ENCODE data around the gene ESR1.

ESR1 gene

DNA sequence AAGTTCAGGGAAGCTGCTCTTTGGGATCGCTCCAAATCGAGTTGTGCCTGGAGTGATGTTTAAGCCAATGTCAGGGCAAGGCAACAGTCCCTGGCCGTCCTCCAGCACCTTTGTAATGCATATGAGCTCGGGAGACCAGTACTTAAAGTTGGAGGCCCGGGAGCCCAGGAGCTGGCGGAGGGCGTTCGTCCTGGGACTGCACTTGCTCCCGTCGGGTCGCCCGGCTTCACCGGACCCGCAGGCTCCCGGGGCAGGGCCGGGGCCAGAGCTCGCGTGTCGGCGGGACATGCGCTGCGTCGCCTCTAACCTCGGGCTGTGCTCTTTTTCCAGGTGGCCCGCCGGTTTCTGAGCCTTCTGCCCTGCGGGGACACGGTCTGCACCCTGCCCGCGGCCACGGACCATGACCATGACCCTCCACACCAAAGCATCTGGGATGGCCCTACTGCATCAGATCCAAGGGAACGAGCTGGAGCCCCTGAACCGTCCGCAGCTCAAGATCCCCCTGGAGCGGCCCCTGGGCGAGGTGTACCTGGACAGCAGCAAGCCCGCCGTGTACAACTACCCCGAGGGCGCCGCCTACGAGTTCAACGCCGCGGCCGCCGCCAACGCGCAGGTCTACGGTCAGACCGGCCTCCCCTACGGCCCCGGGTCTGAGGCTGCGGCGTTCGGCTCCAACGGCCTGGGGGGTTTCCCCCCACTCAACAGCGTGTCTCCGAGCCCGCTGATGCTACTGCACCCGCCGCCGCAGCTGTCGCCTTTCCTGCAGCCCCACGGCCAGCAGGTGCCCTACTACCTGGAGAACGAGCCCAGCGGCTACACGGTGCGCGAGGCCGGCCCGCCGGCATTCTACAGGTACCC is at the start of gene ESR1:
TSS of gene ESR1 (plus strand) at position 170 of the 858 bp plus-strand sequence. CDS start at position 401, 231 bp downstream.
- DNase-seq (ENCODE audit: low read depth in 2 of 2) = no peak

DNA sequence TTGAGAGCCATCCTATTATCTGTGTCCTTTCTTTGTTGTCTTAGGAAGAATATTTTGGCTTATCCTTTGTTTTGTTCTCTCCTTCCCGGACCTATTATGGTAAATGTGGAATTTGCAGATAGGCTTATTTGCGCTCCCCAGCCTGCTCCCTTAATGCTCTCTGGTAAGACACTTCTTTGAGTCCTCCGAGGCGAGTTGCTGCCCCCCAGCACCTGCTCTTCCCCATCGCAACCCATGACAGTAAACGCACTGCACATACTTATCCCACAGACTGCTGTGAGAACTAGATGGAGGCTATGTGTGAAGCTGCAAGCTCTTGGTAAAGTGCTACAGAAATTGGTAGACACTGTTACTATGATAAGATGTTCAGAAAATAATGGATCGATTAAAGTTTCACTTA is 47.0 kb upstream of the ESR1 start:
- no peak for DNase-seq (ENCODE audit: low read depth in 2 of 2)

DNA sequence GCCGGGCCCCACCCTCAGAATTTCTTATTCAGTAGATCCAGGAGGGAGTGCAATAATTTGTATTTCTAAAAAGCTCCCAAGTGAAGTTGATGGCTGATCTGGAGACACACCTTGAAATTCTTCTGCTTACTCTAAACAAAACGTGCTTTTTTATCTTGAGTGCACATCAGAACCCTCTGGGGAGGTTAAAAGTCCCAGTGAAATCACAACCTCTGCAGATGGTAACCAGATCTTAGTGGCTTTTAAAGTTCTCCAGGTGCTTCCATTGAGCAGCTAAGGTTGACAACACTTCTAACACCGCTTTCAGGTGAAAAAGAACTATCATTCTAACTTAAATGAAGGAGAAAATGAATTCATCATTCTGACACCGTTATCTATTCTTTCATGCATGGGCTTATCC is 45.6 kb upstream of the ESR1 start:
- no peak for DNase-seq (ENCODE audit: low read depth in 2 of 2)

DNA sequence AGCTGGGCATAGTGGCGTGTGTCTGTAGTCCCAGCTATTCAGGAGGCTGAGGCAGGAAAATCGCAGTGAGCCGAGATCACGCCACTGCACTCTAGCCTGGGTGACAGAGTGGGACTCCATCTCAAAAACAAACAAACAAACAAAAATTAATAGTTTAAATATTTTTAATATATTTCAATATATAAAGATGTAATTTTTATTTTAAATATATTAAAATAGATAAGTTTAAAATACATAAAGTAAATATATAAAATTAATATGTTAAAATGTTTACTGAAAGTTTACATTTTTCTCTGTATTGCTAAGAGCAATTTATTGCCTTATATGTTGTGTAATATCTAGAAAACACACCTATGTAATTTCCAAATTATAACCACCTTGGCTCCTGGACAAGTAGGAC is 44.7 kb upstream of the ESR1 start:
- DNase-seq (ENCODE audit: low read depth in 2 of 2) = no peak

DNA sequence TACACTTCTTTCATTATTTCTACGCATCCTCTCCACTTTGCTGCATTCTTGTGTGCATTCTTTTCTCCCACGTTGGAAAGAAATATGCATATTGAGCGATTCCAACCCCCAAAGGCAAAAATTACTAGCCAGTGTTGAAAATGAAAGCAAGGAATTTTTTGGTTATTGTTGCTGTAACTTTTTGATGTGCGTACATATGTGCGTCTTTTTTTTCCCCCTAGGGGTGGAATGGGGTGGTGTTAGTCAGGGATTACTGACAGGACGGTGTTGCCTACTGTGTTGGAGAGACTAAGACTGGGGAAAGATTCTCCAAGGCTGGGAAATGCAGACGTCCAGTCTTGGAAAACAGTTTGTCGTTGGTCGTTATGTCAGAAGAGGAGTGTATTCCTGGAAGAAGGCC is 44.2 kb upstream of the ESR1 start:
- DNase-seq (ENCODE audit: low read depth in 2 of 2) = no peak

DNA sequence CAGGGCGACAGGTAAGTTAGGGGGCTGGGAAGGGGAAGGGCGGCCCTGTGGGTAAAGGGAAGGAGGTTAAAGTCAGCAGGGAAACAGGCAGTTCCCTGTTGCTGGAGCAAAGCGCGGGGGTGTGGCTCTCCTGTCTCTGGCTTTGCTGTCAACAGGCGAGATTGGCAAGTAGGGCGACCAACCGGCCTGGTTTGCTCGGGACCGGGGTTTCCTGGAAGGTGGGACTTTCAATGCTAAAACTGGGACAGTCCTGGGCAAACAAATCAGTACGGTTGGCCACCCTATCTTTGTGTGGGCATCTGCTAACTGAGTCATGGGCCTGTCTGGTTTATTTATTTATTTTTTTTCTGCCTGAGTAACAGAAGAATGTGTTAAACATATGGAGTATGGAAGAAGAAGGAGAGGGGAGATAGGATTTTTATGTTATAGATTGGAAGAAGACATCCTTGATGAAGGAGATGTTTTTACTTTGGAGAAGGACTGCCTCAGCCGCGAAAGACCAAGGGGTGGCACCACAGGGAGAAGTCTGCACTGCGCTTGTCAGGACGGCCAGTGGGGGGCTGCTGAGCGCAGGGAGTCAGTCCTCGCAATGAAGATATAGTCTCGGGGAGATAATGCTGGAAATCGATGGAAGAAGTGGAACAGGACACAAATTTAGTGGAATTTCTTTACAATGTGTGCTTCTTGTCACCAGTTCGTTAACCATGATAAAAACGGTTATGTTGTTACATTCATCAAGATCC is 43.4 kb upstream of the ESR1 start:
- peak; percentile 7 to 22 for DNase-seq (ENCODE audit: low read depth in 2 of 2)

DNA sequence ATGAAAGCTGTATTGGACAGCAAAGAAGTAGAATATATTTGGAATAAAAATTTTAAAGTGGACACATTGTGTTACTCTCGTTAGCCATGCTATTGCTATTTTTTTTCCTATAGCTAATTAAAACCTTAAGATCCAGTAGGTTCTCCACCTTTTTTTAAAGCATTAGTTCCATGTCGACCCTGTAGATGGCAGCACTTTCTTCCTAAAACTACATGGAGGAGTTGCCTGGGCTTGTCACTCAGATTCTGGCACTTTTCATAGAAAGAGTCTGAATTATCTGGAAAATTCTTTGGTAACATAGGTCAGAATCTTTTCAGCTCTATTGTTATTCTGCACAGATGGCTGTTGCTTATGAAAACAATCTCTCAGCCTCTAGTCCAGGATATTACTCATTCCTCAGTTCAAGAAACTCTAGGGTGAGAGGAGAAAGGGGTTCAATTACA is 42.0 kb upstream of the ESR1 start:
- DNase-seq (ENCODE audit: low read depth in 2 of 2) = peak; percentile 11 to 18

DNA sequence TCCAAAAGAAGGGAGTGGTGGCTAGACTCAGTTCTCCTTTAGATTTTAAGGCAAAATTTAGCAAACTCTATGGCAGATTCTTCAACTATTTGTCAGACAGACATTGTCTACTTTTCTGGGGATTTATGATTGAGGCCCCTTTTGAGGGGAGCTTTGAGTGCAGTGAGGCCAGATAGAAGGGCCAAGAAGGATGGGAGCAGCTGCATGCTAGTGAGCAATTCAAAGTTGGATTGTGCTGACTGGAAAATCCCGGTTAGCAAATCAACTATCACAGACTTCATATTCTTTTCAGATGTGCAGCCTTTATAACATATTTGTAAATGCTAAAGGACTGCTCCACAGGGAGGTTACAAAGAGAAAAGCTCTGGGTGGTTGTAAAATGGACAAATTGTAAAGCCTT is 35.0 kb upstream of the ESR1 start:
- no peak for DNase-seq (ENCODE audit: low read depth in 2 of 2)

DNA sequence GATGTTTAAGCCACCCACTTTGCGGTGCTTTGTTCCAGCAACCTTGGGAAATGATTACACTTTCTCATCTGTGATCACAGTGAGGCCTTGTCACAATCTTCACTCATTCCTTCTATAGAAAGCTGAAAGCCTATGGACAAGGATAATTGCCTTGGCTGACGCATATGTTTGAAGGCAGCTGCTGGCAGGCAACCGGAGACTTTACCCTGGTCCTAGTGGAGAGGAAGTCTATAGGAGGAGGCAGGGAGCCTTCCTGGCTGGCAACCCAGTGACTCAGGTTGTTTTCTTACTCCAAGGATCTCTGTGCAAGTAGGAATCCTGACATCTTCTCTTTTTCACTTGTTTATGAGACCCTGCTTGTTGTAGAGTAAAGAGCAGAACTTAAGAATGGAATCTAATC is 34.1 kb upstream of the ESR1 start:
- DNase-seq (ENCODE audit: low read depth in 2 of 2) = no peak

DNA sequence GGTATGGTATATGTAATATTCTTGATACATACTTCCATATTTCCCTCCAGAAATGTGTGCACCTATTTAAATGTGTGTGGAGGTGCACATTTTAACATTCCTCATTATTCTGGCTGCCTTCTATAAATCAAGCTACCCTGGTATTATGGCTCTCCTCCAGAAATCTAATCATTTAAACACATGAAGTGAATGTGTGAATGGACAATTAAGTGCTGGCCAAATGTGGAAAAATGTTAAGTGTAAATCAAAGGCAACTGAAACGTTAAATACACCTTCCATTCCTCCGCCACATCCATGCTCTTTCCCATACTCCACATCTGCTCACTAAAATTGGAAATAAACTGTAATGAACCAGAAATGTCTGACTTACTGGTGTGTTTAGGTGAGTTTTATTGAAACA is 24.9 kb upstream of the ESR1 start:
- DNase-seq (ENCODE audit: low read depth in 2 of 2) = no peak

DNA sequence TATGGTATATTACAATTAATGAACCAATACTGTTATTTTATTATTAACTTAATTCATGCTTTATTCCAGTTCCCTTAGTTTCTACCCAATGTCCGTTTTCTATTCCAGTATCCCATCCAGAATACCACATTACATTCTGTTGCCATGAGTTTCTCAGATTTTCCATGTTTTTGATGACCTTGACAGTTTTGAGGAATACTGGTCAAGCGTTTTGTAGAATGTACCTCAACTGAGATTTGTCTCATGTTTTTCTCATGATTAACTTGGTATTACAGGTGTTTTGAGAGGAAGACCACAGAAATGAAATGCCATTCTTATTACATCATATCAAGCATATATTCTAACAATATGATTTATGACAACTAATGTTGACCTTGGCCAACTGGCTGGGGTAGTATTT is 23.8 kb upstream of the ESR1 start:
- no peak for DNase-seq (ENCODE audit: low read depth in 2 of 2)

DNA sequence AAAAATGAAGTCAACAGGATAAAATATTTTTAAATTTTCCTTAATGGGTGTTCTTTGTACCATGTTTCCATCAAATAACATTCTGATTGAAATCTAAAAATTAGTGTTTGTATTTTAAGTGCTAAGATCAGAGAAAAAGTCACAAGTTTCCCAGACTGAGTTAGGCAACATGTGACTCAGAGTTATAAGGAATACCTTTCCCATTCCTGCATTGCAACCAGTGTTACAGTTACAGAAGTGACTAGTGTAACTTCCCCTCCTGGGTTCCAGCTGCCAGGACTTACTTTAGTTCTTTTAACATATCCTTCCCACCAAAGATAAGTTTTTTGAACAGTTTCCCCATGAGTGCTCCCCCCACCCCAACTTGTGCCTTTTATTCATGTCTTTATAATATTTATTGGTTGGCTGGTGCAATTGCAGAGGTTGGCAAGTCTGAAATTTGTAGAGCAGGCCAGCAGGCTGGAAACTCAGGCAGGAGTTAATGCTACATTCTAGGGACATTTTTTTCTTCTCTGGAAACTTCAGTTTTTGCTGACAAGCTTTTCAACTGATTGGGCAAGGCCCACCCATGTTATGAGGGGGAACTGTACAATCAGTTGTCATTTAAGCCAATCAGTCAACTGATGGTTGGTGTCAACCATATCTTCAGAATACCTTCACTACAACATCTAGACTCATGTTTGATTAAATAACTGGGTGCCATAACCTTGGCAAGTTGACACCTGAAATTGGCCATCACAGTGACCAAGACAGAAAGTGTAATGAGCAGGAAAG is 22.9 kb upstream of the ESR1 start:
- no peak for DNase-seq (ENCODE audit: low read depth in 2 of 2)

DNA sequence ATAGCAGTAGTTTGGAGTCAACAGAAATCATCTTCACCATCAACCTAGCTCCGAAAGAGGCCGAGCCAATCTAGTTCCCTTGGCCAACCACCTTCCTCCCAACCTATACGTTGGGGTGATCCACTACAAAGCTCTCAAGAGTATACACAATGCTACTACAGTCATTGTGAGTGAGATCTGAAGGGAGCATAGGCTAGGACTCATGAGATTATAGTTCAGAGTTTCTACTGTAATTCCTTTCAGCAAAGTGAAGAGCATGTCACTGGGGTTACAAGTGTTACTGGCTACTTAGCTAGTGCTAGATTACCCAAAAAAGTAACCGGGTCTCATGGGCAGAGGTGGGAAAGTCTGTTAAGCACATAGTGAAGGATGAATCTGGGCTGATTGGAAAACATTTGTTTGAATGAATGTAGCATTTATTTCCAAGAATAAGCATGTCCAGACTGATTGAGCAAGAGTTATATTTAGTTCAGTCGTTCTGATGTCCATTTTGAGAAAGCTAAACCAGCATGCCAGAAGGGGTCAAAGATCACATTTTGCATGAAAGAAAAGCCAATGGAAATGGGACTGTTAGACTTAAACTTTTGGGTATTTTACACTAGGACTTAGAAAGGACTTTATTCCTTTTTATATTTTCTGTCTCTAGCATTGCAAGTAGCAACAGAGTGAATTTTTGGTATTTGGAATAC is 10.5 kb upstream of the ESR1 start:
- DNase-seq (ENCODE audit: low read depth in 2 of 2) = no peak

DNA sequence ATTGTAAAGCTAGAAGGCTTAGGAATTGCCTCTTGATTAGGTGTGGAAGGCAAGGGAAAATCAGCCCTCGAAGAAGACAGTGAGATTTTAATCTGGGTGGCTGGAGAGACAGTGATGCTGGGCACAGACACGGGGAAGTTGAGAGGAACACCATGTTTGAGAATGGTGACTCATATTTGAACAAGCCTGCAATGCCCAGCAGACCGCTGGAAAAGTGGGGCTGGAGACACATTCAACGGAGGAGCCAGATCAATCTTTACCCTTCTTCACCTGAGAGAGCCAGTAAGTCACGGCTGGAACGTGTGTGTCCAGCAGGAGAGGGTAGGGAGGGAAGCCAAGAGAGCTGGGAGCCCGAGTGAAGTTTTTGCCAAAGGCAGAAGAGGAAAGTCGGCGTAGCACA is 3.7 kb upstream of the ESR1 start:
- DNase-seq (ENCODE audit: low read depth in 2 of 2) = no peak

DNA sequence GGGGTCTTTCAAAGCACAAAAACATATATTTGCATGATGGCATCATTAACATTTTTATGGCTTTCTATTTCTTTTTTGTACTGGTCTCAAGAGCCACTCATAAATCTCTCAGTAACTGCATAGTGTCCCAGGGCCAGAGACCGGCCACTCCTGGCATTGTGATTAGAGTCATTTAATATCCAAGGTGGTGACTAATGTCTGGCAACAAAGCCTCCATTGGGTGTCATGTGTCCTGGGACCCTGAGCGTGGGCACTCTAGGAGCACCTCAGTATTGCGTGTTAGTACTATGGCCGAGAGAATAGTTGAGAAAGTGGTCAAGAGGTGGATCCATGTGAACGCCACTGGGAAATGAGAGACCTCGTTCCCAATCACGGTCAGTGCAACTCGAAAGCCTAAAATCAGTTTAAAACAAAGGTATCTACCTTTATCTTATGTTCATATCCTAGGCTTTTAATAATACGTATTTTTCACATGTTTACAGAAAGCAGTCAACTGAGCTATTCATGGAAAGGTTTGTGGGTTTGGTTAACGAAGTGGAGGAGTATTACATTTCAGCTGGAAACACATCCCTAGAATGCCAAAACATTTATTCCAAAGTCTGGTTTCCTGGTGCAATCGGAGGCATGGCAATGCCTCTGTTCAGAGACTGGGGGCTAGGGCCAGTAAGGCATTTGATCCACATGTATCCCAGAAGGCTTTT is 2.7 kb upstream of the ESR1 start:
- no peak for DNase-seq (ENCODE audit: low read depth in 2 of 2)

DNA sequence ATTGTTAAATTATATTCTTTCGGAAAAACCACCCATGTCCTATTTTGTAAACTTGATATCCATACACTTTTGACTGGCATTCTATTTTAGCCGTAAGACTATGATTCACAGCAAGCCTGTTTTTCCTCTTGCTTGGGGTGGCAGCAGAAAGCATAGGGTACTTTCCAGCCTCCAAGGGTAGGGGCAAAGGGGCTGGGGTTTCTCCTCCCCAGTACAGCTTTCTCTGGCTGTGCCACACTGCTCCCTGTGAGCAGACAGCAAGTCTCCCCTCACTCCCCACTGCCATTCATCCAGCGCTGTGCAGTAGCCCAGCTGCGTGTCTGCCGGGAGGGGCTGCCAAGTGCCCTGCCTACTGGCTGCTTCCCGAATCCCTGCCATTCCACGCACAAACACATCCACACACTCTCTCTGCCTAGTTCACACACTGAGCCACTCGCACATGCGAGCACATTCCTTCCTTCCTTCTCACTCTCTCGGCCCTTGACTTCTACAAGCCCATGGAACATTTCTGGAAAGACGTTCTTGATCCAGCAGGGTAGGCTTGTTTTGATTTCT is 2.1 kb upstream of the ESR1 start:
- no peak for DNase-seq (ENCODE audit: low read depth in 2 of 2)

DNA sequence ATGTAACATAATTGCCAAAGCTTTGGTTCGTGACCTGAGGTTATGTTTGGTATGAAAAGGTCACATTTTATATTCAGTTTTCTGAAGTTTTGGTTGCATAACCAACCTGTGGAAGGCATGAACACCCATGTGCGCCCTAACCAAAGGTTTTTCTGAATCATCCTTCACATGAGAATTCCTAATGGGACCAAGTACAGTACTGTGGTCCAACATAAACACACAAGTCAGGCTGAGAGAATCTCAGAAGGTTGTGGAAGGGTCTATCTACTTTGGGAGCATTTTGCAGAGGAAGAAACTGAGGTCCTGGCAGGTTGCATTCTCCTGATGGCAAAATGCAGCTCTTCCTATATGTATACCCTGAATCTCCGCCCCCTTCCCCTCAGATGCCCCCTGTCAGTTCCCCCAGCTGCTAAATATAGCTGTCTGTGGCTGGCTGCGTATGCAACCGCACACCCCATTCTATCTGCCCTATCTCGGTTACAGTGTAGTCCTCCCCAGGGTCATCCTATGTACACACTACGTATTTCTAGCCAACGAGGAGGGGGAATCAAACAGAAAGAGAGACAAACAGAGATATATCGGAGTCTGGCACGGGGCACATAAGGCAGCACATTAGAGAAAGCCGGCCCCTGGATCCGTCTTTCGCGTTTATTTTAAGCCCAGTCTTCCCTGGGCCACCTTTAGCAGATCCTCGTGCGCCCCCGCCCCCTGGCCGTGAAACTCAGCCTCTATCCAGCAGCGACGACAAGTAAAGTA is 547 bp upstream of the ESR1 start:
- DNase-seq (ENCODE audit: low read depth in 2 of 2) = no peak

DNA sequence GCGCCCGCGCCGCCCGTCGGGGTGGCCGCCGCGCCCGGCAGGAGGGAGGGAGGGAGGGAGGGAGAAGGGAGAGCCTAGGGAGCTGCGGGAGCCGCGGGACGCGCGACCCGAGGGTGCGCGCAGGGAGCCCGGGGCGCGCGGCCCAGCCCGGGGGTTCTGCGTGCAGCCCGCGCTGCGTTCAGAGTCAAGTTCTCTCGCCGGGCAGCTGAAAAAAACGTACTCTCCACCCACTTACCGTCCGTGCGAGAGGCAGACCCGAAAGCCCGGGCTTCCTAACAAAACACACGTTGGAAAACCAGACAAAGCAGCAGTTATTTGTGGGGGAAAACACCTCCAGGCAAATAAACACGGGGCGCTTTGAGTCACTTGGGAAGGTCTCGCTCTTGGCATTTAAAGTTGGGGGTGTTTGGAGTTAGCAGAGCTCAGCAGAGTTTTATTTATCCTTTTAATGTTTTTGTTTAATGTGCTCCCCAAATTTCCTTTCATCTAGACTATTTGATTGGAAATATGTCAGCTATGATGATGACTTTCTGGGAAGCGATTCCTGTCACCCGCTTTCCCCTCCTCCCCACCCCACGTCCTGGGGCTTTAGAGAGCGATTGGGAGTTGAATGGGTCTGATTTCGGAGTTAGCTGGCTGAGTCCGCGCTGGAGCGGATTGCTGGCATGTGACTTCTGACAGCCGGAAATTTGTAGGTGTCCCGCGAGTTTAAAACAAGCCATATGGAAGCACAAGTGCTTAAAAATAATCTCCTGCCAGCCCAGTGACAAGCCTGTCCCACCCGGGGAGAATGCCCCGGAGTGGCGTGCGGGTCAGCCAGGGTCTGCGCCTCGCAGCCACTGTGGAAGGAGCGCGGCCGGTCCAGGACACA is 1.1 kb downstream of the ESR1 start:
- DNase-seq (ENCODE audit: low read depth in 2 of 2) = no peak

DNA sequence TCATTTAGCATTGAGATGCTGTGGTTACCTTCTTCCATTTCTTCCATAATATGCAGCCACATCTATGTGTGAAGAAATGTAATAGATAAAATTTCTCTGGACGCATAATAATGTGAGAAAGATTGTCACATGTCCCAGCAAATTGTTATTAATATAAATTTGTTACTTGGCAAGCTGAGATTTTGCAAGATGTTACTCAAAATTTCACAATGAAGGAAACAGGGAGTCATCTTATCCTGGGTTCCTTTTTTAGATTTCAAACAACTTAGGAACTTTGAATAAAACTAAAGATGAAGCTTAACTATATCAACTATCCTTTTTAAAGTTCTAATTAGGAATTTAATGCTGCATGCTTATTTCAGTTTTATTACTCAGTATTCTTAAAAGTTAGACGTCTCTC is 3.6 kb downstream of the ESR1 start:
- DNase-seq (ENCODE audit: low read depth in 2 of 2) = no peak
